SK-N-SH (cell line): ENCODE results near the gene MVD. TPM values are rescaled to one million over a fixed set of nuclear protein-coding genes. Genes with fewer than 3 reads are reported as not detected.

Experiments
- CTCF ChIA-PET: fragments of 300-600, 350-600 bp; formaldehyde crosslinking; extraction: SDS; loops from one replicate; lab custom pipeline; 2021; lab: Yijun Ruan, JAX
- POLR2A ChIA-PET: fragments of 350-600 bp; sonication (Branson Sonifier 250); formaldehyde crosslinking; extraction: SDS; loops from one replicate; lab custom pipeline; 2020; ENCODE audit warnings: antibody characterized with exemption, inconsistent platforms; lab: Yijun Ruan, JAX
- DNase-seq: peaks from one replicate; pipeline ENCODE4 v3.0.0; 2012
- H2AFZ ChIP-seq: fragments of 200-600 bp; sonication (generic); 2 replicates; pipeline ENCODE4 v1.8.1; 2016; ENCODE audit warnings: antibody characterized with exemption, mild to moderate bottlenecking, low read depth
- H3F3A ChIP-seq: fragments of 200-600 bp; sonication (generic); replicated peaks from 2 replicates; pipeline ENCODE3; 2016; ENCODE audit warnings: antibody characterized with exemption, mild to moderate bottlenecking; ENCODE audit not compliant: insufficient read depth
- H3K27ac ChIP-seq, 2 experiments: fragments of 200-500 bp in 1 of 2; fragments of 200-600 bp in 1 of 2; sonication (Bioruptor generic) in 1 of 2; sonication (generic), shearing (Covaris generic) in 1 of 2; 2 replicates each; pipeline versions ENCODE4 v1.5.1 to v1.6.1; 2014 to 2016; ENCODE audit warnings: low read depth in 2 of 2, inconsistent platforms in 1 of 2, low read length in 1 of 2, mild to moderate bottlenecking in 1 of 2, mixed read lengths in 1 of 2
- H3K27me3 ChIP-seq: fragments of 200-600 bp; sonication (generic), shearing (Covaris generic); 2 replicates; pipeline ENCODE4 v1.6.1; 2016; ENCODE audit warnings: mixed run types; ENCODE audit not compliant: insufficient read depth
- H3K36me3 ChIP-seq, 2 experiments: fragments of 200-500 bp in 1 of 2; fragments of 200-600 bp in 1 of 2; sonication (Bioruptor generic) in 1 of 2; sonication (generic) in 1 of 2; replicated peaks in 1 of 2; 2 replicates each; pipeline versions ENCODE3 to v1.5.1; 2014 to 2016; ENCODE audit warnings: low read length in 1 of 2, mild to moderate bottlenecking in 1 of 2; ENCODE audit not compliant: insufficient read depth in 2 of 2, control insufficient read depth in 1 of 2
- H3K4me1 ChIP-seq, 2 experiments: fragments of 200-500 bp in 1 of 2; fragments of 200-600 bp in 1 of 2; sonication (Bioruptor generic) in 1 of 2; sonication (generic), shearing (Covaris generic) in 1 of 2; 2 replicates each; pipeline versions ENCODE4 v1.5.1 to v1.6.1; 2014 to 2016; ENCODE audit warnings: low read depth in 1 of 2, low read length in 1 of 2, mixed run types in 1 of 2; ENCODE audit not compliant: insufficient read depth in 2 of 2, control insufficient read depth in 1 of 2
- H3K4me2 ChIP-seq: fragments of 200-600 bp; sonication (generic), shearing (Covaris generic); 2 replicates; pipeline ENCODE4 v1.6.1; 2017; ENCODE audit warnings: mixed run types
- H3K4me3 ChIP-seq, 2 experiments: fragments of 200-500 bp in 1 of 2; fragments of 200-600 bp in 1 of 2; sonication (Bioruptor generic) in 1 of 2; sonication (generic), shearing (Covaris generic) in 1 of 2; 2 replicates each; pipeline versions ENCODE4 v1.5.1 to v1.8.1; 2014 to 2016; ENCODE audit warnings: low read depth in 2 of 2, inconsistent platforms in 1 of 2, low read length in 1 of 2, mild to moderate bottlenecking in 1 of 2, mixed read lengths in 1 of 2, moderate library complexity in 1 of 2
- H3K79me2 ChIP-seq: fragments of 200-600 bp; sonication (generic); 2 replicates; pipeline ENCODE4 v1.8.1; 2017; ENCODE audit warnings: mild to moderate bottlenecking; ENCODE audit not compliant: insufficient read depth
- H3K9ac ChIP-seq: fragments of 200-600 bp; sonication (generic); 2 replicates; pipeline ENCODE4 v1.6.1; 2017; ENCODE audit warnings: mixed run types
- H3K9me2 ChIP-seq: fragments of 200-600 bp; sonication (generic); 2 replicates; pipeline ENCODE4 v1.6.1; 2017; ENCODE audit warnings: mixed run types
- H3K9me3 ChIP-seq: fragments of 200-600 bp; sonication (generic); 2 replicates; pipeline ENCODE4 v1.6.1; 2017; ENCODE audit warnings: mixed run types, mild to moderate bottlenecking, moderate library complexity
- H4K20me1 ChIP-seq: fragments of 200-600 bp; sonication (generic); 2 replicates; pipeline ENCODE4 v1.6.1; 2017; ENCODE audit warnings: mild to moderate bottlenecking, mixed run types; ENCODE audit not compliant: insufficient read depth
- ELF1 ChIP-seq: IDR thresholded peaks from 2 replicates; pipeline ENCODE4 v1.4.0; 2012
- EP300 ChIP-seq, 2 experiments: IDR thresholded peaks; 2 replicates each; pipeline versions ENCODE4 v1.4.0 to v1.6.1; 2012; ENCODE audit warnings: borderline replicate concordance in 1 of 2, low read depth in 1 of 2, low read length in 1 of 2
- GATA2 ChIP-seq: sonication (generic); formaldehyde crosslinking; IDR thresholded peaks from 2 replicates; pipeline ENCODE4 v1.5.0; 2020; ENCODE audit warnings: mild to moderate bottlenecking, missing genetic modification reagents
- MXI1 ChIP-seq: IDR thresholded peaks from 2 replicates; pipeline ENCODE4 v1.6.1; 2012; ENCODE audit warnings: mild to moderate bottlenecking, low read depth, low read length, improper control_type of control experiment
- NFIC ChIP-seq: IDR thresholded peaks from 2 replicates; pipeline ENCODE4 v1.4.0; 2012; ENCODE audit warnings: borderline replicate concordance
- NRF1 ChIP-seq: IDR thresholded peaks from 2 replicates; pipeline ENCODE4 v1.6.1; 2012; ENCODE audit warnings: low read depth, mild to moderate bottlenecking, low read length
- RFX5 ChIP-seq: IDR thresholded peaks from 2 replicates; pipeline ENCODE4 v1.6.1; 2012; ENCODE audit warnings: mild to moderate bottlenecking, improper control_type of control experiment, low read length
- RXRA ChIP-seq: IDR thresholded peaks from 2 replicates; pipeline ENCODE4 v1.4.0; 2012; ENCODE audit warnings: low read depth, mild to moderate bottlenecking, borderline replicate concordance
- SIN3A ChIP-seq: IDR thresholded peaks from 2 replicates; pipeline ENCODE4 v1.6.1; 2012; ENCODE audit warnings: low read depth, mild to moderate bottlenecking, low read length, moderate library complexity, borderline replicate concordance
- SMC3 ChIP-seq: IDR thresholded peaks from 2 replicates; pipeline ENCODE4 v1.6.1; 2012; ENCODE audit warnings: low read depth, low read length, improper control_type of control experiment
- TAF1 ChIP-seq: IDR thresholded peaks from 2 replicates; pipeline ENCODE4 v1.6.1; 2012; ENCODE audit warnings: low read depth, mild to moderate bottlenecking, low read length, moderate library complexity, borderline replicate concordance
- TEAD4 ChIP-seq: IDR thresholded peaks from 2 replicates; pipeline ENCODE4 v1.4.0; 2012; ENCODE audit warnings: mild to moderate bottlenecking, borderline replicate concordance; ENCODE audit not compliant: insufficient read depth
- WGBS: methylation state at CpG from one replicate; pipeline ENCODE4 v1.1.6; 2017; ENCODE audit warnings: low lambda C conversion rate; 5-methylcytosine and 5-hydroxymethylcytosine counted together
- polyA plus RNA-seq, 3 experiments: library from polyadenylated mRNA; depleted of rRNA; stranded (reverse); fragments of >200 nt; gene quantifications; 2 replicates each; pipeline ENCODE4 v1.2.3, GENCODE V29; 2012
- TF ChIP-seq, protein P1 (sequence below): fragments of 150-350 bp; IDR thresholded peaks from 2 replicates; pipeline ENCODE4 v1.6.1; 2017; ENCODE audit warnings: antibody characterized with exemption, low read length, low read depth, borderline replicate concordance
- TF ChIP-seq, protein P2 (sequence below): IDR thresholded peaks from 2 replicates; pipeline ENCODE4 v1.4.0; 2012; ENCODE audit warnings: low read depth
- TF ChIP-seq, protein P3 (sequence below): IDR thresholded peaks from 2 replicates; pipeline ENCODE4 v1.4.0; 2012; ENCODE audit warnings: low read depth, borderline replicate concordance
- TF ChIP-seq, protein P4 (sequence below): IDR thresholded peaks from 2 replicates; pipeline ENCODE4 v1.6.1; 2012; ENCODE audit warnings: mild to moderate bottlenecking, low read depth, low read length, moderate library complexity
- TF ChIP-seq, protein P5 (sequence below): IDR thresholded peaks from 2 replicates; pipeline ENCODE4; 2012

Gene MVD
- polyA plus RNA-seq, 1 of the 3 experiments (the other 2 are of a cell fraction), result 15.7 TPM

DNA sequence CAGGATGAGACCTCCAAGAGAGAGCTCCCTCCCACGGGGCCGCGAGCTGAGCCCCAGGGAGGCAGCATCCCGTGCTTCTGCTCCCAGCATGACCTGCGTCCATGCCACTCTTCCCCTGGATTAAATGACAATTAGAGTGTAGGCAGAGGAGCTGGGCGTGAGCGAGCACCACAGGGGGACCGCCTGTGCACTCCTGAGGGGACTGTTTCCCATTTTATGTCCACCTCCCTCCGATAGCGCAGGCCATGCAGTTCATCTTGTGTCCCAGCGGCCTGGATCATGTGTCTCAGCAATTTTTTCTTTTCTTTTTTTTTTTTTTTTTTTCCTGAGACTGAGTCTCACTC, 30.3 kb downstream of the MVD start:
- Histone ChIP-seq H3K4me2 (no peak overlapping the region), H3K9ac (no peak overlapping the region), H2AFZ (no peak overlapping the region), H3K4me3 (no peak overlapping the region), H4K20me1 (no peaks in the 10 kb centered on the region), H3K4me1 (no peaks in the 10 kb centered on the region), H3K9me2 (no peaks in the 10 kb centered on the region), H3K9me3 (no peaks in the 10 kb centered on the region), H3K36me3 (peaks cover 4 to 47% of the 10 kb centered on the region in 2 experiments), H3K79me2 (no peaks in the 10 kb centered on the region), H3K27ac (no peak overlapping the region), H3F3A (peaks cover 3% of the 10 kb centered on the region), H3K27me3 (no peaks in the 10 kb centered on the region)
- WGBS, result 93% methylated on average over 10 of the region's 11 CpGs
- ChIA-PET POLR2A (no interaction called here), CTCF (interaction anchor here (1.0 to 1.8 kb wide), 2 partner anchors 9 to 20 kb away, joined by 3 to 4 read pairs; no protein-coding TSS in a partner anchor)
- TF ChIP-seq TEAD4 (no peak), EP300 (IDR thresholded peaks at IDR 0.05; ENCODE audit: borderline replicate concordance in 1 of 2, low read depth in 1 of 2, low read length in 1 of 2) (no peak), RXRA (no peak), SIN3A (no peak), ELF1 (no peak), SMC3 (no peak), RFX5 (no peak), NFIC (no peak), NRF1 (no peak), GATA2 (CRISPR knock-in tag) (no peak), TAF1 (no peak), MXI1 (no peak)
- TF ChIP-seq, protein P1, sequence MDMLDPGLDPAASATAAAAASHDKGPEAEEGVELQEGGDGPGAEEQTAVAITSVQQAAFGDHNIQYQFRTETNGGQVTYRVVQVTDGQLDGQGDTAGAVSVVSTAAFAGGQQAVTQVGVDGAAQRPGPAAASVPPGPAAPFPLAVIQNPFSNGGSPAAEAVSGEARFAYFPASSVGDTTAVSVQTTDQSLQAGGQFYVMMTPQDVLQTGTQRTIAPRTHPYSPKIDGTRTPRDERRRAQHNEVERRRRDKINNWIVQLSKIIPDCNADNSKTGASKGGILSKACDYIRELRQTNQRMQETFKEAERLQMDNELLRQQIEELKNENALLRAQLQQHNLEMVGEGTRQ, result no peak
- TF ChIP-seq, protein P2, sequence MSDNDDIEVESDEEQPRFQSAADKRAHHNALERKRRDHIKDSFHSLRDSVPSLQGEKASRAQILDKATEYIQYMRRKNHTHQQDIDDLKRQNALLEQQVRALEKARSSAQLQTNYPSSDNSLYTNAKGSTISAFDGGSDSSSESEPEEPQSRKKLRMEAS, result no peak
- TF ChIP-seq, protein P3, sequence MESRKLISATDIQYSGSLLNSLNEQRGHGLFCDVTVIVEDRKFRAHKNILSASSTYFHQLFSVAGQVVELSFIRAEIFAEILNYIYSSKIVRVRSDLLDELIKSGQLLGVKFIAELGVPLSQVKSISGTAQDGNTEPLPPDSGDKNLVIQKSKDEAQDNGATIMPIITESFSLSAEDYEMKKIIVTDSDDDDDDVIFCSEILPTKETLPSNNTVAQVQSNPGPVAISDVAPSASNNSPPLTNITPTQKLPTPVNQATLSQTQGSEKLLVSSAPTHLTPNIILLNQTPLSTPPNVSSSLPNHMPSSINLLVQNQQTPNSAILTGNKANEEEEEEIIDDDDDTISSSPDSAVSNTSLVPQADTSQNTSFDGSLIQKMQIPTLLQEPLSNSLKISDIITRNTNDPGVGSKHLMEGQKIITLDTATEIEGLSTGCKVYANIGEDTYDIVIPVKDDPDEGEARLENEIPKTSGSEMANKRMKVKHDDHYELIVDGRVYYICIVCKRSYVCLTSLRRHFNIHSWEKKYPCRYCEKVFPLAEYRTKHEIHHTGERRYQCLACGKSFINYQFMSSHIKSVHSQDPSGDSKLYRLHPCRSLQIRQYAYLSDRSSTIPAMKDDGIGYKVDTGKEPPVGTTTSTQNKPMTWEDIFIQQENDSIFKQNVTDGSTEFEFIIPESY, result no peak
- TF ChIP-seq, protein P4, sequence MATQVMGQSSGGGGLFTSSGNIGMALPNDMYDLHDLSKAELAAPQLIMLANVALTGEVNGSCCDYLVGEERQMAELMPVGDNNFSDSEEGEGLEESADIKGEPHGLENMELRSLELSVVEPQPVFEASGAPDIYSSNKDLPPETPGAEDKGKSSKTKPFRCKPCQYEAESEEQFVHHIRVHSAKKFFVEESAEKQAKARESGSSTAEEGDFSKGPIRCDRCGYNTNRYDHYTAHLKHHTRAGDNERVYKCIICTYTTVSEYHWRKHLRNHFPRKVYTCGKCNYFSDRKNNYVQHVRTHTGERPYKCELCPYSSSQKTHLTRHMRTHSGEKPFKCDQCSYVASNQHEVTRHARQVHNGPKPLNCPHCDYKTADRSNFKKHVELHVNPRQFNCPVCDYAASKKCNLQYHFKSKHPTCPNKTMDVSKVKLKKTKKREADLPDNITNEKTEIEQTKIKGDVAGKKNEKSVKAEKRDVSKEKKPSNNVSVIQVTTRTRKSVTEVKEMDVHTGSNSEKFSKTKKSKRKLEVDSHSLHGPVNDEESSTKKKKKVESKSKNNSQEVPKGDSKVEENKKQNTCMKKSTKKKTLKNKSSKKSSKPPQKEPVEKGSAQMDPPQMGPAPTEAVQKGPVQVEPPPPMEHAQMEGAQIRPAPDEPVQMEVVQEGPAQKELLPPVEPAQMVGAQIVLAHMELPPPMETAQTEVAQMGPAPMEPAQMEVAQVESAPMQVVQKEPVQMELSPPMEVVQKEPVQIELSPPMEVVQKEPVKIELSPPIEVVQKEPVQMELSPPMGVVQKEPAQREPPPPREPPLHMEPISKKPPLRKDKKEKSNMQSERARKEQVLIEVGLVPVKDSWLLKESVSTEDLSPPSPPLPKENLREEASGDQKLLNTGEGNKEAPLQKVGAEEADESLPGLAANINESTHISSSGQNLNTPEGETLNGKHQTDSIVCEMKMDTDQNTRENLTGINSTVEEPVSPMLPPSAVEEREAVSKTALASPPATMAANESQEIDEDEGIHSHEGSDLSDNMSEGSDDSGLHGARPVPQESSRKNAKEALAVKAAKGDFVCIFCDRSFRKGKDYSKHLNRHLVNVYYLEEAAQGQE, result no peak
- TF ChIP-seq, protein P5, sequence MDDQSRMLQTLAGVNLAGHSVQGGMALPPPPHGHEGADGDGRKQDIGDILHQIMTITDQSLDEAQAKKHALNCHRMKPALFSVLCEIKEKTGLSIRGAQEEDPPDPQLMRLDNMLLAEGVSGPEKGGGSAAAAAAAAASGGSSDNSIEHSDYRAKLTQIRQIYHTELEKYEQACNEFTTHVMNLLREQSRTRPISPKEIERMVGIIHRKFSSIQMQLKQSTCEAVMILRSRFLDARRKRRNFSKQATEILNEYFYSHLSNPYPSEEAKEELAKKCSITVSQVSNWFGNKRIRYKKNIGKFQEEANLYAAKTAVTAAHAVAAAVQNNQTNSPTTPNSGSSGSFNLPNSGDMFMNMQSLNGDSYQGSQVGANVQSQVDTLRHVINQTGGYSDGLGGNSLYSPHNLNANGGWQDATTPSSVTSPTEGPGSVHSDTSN, result no peak
- no peak for DNase-seq
